GM21423 (cell line): ENCODE results near the gene FAM72A.
"Not testable (repeated sequence)": the region's sequence is repeated elsewhere in the genome, so short reads cannot be mapped to it uniquely, and the experiment has no call there.

Experiments
- ATAC-seq: cut with Tn5 transposase; IDR thresholded peaks from one replicate; pipeline ENCODE4 v1.9.1; 2021; ENCODE audit warnings: mild to moderate bottlenecking, moderate library complexity; ENCODE audit not compliant: unreplicated experiment

FAM72A gene

GRCh38 chr1:206202789-206203363 lies at the start of gene FAM72A:
TSS of gene FAM72A (minus strand) at chr1:206202839. CDS start at chr1:206202025, 814 bp downstream.
- ATAC-seq, result peak; percentile 85

- ATAC-seq, result peak; percentile 58
These were observed 48.5 kb upstream of the FAM72A start for GRCh38 chr1:206250953-206251681.

- ATAC-seq, result not testable (repeated sequence)
These were observed 43.7 kb upstream of the FAM72A start for GRCh38 chr1:206246129-206246886.

- ATAC-seq, result not testable (repeated sequence)
These were observed 42.8 kb upstream of the FAM72A start for GRCh38 chr1:206245479-206245878.

- ATAC-seq, result peak; percentile 98
These were observed 40.7 kb upstream of the FAM72A start for GRCh38 chr1:206243335-206243734.

GRCh38 chr1:206240288-206240687 lies 37.6 kb upstream of the FAM72A start:
- not testable (repeated sequence) for ATAC-seq

GRCh38 chr1:206235190-206235589 lies 32.6 kb upstream of the FAM72A start:
- not testable (repeated sequence) for ATAC-seq

GRCh38 chr1:206234189-206234916 lies 31.7 kb upstream of the FAM72A start:
- ATAC-seq, result not testable (repeated sequence)

GRCh38 chr1:206232970-206233645 lies 30.5 kb upstream of the FAM72A start:
- ATAC-seq, result not testable (repeated sequence)

- not testable (repeated sequence) for ATAC-seq
These were observed 29.4 kb upstream of the FAM72A start for GRCh38 chr1:206231989-206232388.

GRCh38 chr1:206229286-206229685 lies 26.6 kb upstream of the FAM72A start:
- ATAC-seq, result not testable (repeated sequence)

- ATAC-seq, result not testable (repeated sequence)
These were observed 24.2 kb upstream of the FAM72A start for GRCh38 chr1:206226886-206227285.

GRCh38 chr1:206225386-206225785 lies 22.7 kb upstream of the FAM72A start:
- not testable (repeated sequence) for ATAC-seq

GRCh38 chr1:206224190-206224776 lies 21.6 kb upstream of the FAM72A start:
- ATAC-seq, result not testable (repeated sequence)

- ATAC-seq, result not testable (repeated sequence)
These were observed 18.9 kb upstream of the FAM72A start for GRCh38 chr1:206221585-206221984.

GRCh38 chr1:206220332-206221000 lies 17.8 kb upstream of the FAM72A start:
- not testable (repeated sequence) for ATAC-seq

- not testable (repeated sequence) for ATAC-seq
These were observed 17.1 kb upstream of the FAM72A start for GRCh38 chr1:206219514-206220331.

- not testable (repeated sequence) for ATAC-seq
These were observed 16.1 kb upstream of the FAM72A start for GRCh38 chr1:206218765-206219164.
